GM21447 (cell line): ENCODE measurements around the gene ZBED1.
"Not testable (repeated sequence)": the region's sequence is repeated elsewhere in the genome, so short reads cannot be mapped to it uniquely, and the experiment has no call there.

ENCODE experiments used
- ATAC-seq: cut with Tn5 transposase; IDR thresholded peaks from one replicate; pipeline ENCODE4 v1.9.1; 2021; ENCODE audit not compliant: unreplicated experiment

ZBED1 gene

GRCh38 chrX:2477313-2477712 is 23.5 kb downstream of the ZBED1 start:
- not testable (repeated sequence) for ATAC-seq

- no peak for ATAC-seq
These were observed 25.6 kb downstream of the ZBED1 start for GRCh38 chrX:2474963-2475726.

GRCh38 chrX:2474280-2474962 is 26.4 kb downstream of the ZBED1 start:
- ATAC-seq, result no peak

- not testable (repeated sequence) for ATAC-seq
These were observed 27.7 kb downstream of the ZBED1 start for GRCh38 chrX:2473064-2473463.

GRCh38 chrX:2471641-2472040 is 29.1 kb downstream of the ZBED1 start:
- ATAC-seq, result no peak

GRCh38 chrX:2471126-2471525 is 29.6 kb downstream of the ZBED1 start:
- ATAC-seq, result not testable (repeated sequence)

GRCh38 chrX:2469852-2470251 is 30.9 kb downstream of the ZBED1 start:
- ATAC-seq, result not testable (repeated sequence)

- ATAC-seq, result no peak
These were observed 31.5 kb downstream of the ZBED1 start for GRCh38 chrX:2469196-2469685.

- ATAC-seq, result no peak
These were observed 32.2 kb downstream of the ZBED1 start for GRCh38 chrX:2468261-2469195.

- no peak for ATAC-seq
These were observed 33.7 kb downstream of the ZBED1 start for GRCh38 chrX:2466876-2467656.

GRCh38 chrX:2464677-2465166 is 36.1 kb downstream of the ZBED1 start:
- ATAC-seq, result no peak

GRCh38 chrX:2463973-2464676 is 36.7 kb downstream of the ZBED1 start:
- ATAC-seq, result no peak

- not testable (repeated sequence) for ATAC-seq
These were observed 37.3 kb downstream of the ZBED1 start for GRCh38 chrX:2463481-2463880.

- ATAC-seq, result no peak
These were observed 38.0 kb downstream of the ZBED1 start for GRCh38 chrX:2462780-2463179.

- ATAC-seq, result no peak
These were observed 38.7 kb downstream of the ZBED1 start for GRCh38 chrX:2462074-2462473.

GRCh38 chrX:2461711-2462016 is 39.1 kb downstream of the ZBED1 start:
- ATAC-seq, result no peak

GRCh38 chrX:2460821-2461710 is 39.7 kb downstream of the ZBED1 start:
- not testable (repeated sequence) for ATAC-seq

GRCh38 chrX:2460048-2460447 is 40.7 kb downstream of the ZBED1 start:
- ATAC-seq, result not testable (repeated sequence)

- ATAC-seq, result no peak
These were observed 42.5 kb downstream of the ZBED1 start for GRCh38 chrX:2458309-2458708.
